Activated CD8-positive, alpha-beta memory T cell treated with anti-CD3 and anti-CD28 coated beads, Interleukin-2, amount 50 U/mL, for 48 hours (primary cell): ENCODE results near the gene ARSH.
"Not testable (repeated sequence)": the region's sequence is repeated elsewhere in the genome, so short reads cannot be mapped to it uniquely, and the experiment has no call there.

Experiments used
- DNase-seq: peaks from one replicate; pipeline ENCODE4 v3.0.0-alpha.2; 2020

Gene ARSH, protein sequence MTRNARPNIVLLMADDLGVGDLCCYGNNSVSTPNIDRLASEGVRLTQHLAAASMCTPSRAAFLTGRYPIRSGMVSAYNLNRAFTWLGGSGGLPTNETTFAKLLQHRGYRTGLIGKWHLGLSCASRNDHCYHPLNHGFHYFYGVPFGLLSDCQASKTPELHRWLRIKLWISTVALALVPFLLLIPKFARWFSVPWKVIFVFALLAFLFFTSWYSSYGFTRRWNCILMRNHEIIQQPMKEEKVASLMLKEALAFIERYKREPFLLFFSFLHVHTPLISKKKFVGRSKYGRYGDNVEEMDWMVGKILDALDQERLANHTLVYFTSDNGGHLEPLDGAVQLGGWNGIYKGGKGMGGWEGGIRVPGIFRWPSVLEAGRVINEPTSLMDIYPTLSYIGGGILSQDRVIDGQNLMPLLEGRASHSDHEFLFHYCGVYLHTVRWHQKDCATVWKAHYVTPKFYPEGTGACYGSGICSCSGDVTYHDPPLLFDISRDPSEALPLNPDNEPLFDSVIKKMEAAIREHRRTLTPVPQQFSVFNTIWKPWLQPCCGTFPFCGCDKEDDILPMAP

DNA sequence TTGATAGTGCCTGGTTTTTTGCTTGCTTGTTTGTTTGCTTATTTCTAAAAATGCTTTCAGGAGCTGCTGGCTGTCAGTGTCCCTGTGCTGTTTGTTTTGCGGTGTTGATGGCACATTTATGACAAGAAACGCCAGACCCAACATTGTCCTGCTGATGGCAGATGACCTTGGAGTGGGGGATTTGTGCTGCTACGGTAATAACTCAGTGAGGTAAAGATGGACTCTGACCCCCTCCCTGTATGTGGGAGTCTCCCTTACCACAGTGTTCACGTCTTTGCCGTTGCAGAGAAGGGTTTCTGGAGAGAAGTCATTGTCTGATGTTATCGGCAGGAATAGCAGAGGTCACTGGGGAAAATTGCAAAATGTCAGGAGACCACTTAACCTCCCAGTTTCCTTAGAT lies at the start of gene ARSH:
Gene ARSH, plus strand, starts transcription at position 52 of the 400 bp plus-strand sequence. Its CDS starts 67 bp downstream, at position 119.
- DNase-seq, result no peak

DNA sequence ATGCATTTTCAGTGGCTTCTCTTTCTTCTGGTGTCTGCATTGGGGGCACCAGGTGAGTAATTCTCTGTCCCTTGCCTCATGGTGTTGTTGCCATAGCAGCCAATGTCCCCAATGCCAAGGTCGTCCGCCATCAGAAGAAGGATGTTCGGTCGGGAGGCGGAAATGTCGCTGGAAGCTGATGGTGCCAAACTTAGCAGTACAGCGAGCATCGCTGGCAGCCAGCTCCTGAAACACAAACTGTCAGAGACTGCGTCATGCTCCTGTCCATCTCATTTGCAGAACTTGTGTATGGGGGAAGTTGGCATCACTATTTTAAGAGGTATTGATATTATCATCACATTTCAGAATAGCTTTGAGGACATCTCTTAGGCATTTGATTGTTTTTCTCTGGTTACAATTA lies 48.1 kb upstream of the ARSH start:
- DNase-seq, result no peak

DNA sequence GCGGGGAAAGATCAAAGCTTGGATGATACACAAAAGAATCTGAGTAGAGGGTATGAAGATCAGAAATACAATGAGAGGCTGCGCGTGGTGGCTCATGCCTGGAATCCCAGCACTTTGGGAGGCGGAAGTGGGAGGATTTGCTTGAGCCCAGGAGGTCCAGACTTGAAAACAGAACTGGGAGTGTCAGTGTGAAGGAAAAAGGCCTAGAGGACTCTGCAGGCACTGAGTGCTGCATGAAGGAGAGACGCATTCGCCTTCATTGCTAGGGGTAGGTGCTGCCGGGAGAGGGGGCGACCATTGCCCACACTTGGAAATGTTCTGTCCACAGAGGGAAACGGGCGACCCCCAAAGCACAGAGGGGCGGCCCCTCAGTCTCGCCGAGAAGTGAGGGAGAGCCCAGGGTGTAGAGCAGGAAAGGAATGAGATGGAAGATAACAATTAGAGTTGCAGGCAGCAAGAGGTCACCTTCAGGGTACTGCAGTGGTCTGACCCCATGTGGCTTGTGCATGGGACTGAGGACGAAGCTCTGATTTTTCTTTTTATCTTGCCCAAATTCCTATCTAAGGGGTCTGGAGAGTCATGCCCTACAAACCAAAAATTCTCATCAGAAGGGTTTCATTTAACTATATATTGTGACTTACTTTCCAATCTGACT lies 45.4 kb upstream of the ARSH start:
- no peak for DNase-seq

DNA sequence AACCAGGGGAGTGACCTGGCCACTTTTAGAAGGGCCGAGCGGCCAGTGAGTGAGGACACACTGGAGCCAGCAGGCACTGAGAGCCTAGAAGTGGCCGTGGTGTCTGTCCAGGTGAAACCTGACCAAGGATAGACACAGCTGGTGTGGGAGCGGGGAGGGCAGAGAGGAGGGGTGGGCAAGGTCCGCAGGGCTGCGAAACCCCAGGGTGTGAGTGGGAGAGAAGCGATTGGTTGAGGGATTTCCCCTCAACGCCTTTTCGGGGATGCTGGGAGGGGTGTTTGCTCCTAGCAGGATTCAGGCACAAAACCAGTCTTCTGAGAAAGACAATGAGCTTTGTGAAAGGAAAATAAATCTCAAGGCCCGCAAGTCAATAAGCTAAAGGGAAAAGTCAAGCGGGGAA lies 44.0 kb upstream of the ARSH start:
- DNase-seq, result no peak

DNA sequence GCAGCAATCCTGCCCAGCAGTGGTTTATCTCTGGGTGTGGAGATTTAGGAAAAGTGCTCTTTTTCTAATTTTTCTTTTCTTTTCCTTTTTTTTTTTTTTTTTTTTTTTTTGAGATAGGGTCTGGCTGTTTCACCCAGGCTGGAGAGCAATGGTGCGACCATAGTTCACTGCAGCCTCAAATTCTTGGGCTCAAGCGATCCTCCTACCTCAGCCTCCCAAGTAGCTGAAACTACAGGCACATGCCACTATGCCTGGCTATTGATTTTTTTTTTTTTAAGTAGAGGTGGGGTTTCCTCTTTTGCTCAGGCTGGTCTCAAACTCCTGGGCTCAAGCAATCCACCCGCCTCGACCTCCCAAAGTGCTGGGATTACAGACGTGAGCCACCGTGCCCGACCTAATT lies 42.9 kb upstream of the ARSH start:
- DNase-seq, result not testable (repeated sequence)

DNA sequence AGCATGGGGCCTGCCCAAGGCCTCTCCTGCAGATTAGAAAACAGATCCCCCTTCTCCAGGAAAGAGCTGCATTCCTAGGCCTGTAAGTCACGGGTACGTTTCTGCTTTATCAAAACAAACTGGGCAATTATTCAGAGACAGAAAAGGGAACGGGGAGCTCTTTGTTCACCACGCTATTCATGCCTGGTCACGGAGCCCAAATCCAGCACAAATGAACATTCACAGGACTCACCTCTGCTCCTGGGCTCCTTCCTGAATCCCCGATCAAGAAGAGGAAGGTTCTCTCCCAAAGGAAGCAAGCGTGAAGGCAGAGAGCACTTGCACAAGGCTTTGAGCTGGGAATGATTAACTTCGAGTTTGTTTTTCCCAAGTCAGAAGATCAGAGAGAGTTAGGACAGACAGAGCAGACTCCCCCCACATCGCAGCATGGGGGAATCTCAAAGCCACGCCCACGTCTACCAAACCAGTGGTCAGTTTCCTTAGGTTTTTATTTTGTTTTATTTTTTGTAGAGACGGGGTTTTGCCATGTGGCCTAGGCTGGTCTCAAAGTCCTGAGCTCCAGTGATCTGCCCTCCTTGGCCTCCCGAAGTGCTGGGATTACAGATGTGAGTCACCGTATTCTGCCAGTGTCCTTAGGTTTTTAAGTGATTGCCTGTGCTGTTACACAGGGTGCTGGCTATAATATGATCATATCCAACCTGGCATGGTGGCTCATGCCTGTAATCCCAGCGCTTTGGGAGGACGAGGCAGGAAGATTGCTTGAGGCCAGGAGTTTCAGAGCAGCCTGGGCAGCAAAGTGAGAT lies 42.2 kb upstream of the ARSH start:
- DNase-seq, result not testable (repeated sequence)

DNA sequence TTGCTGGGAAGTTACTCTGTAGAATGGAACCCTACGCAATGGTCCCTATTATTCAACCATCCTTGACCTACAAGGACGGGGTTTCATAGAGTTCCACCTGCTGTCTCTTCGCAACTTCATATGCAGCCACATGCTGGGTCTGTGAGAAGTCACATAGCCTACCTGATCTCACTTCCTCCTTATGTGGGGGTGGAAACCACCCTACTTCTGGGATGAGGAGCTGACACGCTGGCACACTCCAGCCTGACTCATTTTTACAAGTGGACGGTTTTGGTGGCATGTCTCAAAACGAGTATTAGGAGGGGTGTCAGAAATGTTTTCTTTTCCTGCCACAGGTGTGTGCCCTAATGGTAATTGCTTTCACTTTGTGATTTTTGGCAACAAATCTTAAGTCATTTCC lies 40.4 kb upstream of the ARSH start:
- DNase-seq, result no peak

DNA sequence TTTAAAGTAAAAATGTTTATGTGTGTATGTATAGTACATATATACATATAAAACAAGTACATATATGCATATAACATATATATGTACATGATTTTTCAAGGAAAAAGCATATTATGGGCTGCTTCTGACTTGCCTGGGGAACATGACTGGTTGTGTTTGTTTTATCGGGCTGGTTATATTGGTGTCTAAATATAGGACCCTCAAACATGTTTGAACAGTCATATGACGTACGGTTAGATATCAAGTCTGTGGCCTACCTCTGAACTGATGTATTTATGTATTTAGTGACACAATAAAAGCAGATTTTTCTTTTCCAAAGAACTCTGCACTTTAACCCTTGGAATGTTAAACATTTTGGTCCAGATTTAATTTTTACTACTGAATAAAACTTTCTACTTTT lies 39.3 kb upstream of the ARSH start:
- DNase-seq, result no peak

DNA sequence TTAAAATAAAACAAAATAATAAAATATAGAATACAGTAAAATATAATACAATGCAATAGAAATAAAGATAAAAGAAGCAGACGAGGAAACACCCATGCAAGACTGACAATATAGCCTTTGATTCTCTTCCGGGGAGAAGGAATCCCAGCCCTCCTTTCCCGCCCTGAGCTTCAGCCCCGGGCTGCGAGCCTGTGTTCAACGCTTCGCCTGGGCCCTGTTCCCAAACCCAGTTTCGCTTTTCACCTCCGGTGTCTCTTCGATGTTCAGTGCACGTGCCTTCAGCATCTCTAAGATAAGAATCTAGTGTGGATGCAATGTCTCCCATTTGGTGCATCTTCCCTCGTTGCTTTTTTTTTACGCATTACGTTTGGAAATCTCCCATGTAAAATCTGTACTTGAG lies 38.8 kb upstream of the ARSH start:
- no peak for DNase-seq

DNA sequence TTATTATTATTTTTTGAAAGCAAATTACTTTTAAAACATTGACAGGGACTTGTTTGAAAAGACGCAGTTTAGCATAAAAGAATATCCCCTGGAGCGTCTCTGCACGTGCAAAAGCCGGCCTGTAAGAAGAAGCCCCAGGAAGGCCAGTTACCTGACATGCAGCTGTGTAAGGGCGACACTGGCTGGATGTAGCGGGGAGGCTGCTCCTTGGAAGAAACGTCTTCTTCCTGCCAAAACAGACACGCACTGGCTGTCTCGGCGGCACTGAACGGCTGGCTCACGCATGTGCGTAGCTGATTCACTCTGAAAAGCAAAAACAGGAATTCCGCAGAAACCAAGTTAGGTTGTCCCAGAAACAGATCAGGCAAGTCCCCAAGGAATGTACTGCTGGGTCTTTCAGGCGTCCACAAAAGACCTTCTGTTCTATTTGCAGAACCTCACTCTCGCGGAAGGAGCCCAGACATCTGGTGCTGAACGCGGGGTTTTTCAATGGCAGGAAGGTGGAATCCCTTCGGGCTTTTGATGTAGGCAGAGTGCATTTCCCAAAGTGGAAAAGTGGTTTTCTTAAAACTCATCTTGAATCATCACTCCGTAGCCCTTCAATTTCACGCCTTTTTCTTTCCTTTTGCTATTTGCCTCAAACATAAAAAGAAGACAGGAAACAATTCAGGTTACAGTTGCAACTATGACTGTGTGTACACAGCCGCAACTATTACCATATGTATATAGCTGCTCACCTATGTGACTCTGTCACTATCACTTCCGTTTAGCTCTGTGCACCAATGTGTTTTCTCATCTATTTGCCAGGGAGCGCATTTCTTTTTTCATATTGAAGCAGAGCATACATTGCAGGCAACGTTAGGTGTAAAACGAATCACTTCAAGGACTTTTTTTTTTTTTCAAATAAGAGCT lies 38.1 kb upstream of the ARSH start:
- DNase-seq, result no peak

DNA sequence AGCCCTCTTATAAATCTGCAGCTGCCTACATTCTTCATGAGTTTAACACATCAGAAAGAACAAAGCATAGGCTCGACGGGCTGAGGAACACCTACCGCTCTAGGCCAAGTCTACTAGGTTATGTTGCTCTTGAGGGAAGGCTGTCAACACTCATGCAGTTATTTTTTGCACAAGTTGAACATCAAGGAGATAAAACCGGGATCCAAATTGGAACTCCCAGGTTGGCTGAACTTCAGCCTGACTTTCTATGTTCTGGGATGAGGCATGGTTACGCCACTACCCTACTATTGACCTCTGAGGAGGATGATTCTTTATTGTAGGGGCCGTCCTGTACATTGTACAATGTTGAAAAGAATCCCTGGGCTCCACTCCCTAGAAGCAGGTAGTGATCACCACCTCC lies 37.3 kb upstream of the ARSH start:
- DNase-seq, result no peak

DNA sequence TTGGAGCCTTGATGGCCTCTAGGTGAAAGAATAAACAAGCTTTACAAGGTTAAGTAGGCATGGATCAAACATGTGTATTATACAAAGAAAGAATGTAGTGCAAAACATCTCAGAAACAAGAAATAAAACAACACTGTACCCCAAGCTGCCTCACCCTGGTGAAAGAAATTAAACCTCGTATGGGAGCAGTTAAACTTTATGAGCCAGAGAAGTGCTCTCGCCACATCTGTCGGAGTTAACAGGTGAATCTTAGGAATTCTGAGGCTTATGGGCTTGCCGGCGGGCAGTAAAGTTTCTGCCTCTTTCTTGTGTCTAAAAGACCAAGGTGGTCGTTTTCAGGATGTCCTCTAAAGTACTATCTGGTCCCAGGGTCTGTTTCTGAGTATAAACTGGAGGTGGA lies 34.0 kb upstream of the ARSH start:
- DNase-seq, result no peak

DNA sequence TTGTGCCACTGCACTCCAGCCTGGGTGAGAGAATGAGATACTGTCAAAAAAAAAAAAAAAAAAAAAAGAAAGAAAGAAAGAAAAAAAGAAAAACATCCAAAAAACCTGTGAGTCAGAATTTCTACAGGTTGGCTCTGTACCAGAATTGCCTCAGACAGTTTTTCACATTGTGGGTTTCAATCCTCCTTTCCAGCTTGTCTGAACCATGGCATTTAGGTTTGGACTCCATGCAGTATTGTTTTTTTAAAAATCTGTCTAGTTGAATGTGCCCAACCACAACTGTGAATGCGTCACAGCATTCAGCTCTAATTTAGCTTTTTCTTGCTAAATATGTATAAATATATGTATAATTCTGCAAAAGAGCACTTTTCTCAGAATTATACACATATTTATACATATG lies 31.4 kb upstream of the ARSH start:
- no peak for DNase-seq

DNA sequence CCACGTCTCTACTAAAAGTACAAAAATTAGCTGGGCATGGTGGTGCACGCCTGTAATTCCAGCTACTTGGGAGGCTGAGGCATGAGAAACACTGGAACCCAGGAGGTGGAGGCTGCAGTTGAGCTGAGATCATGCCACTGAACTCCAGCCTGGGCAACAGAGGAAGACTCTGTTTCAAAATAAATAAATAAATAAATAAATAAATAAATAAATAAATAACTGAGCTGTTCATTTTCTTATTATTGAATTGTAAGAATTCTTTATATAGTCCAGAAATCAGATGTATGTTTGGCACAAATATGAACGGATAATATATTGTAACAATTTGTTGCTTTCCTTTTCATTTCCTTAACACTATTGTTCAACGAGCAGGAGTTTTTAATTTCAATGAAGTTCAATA lies 27.7 kb upstream of the ARSH start:
- DNase-seq, result not testable (repeated sequence)

DNA sequence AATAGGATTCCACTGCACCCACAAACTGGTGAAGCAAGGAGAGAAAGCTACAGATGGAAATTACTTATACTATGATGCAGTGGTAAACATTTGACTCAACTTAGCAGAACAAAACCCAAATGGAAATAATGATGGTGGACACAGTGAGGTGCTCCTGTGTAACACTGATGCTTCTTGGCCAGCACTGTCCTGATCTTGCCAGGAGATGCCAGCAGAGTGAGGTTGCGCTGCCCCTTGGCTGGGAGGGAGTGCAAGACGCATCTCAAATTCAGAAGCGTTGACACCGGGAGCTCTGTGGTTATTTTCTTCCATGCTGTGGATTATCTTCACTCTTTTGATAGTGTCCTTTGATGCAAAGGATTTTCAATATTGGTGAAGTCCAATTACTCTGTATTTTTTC lies 22.0 kb upstream of the ARSH start:
- no peak for DNase-seq

DNA sequence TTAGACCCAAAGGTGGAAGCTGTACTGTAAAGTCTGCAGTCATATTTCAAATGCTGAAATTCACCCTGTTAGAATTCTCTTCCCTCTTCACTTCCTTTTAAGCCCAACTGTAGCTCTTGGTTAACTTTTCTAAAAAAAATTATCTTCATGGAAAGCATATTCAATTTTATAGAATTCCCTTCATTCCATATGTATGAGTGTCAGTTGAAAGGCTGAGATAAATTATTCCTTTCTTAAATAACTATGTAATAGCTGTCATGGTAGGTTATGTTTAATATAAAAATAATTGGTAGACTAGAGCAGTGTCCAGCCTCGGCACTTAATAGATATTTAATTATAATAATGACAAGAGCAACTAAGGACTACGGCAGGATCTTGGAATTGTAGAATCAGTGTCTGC lies 16.8 kb upstream of the ARSH start:
- DNase-seq, result no peak

DNA sequence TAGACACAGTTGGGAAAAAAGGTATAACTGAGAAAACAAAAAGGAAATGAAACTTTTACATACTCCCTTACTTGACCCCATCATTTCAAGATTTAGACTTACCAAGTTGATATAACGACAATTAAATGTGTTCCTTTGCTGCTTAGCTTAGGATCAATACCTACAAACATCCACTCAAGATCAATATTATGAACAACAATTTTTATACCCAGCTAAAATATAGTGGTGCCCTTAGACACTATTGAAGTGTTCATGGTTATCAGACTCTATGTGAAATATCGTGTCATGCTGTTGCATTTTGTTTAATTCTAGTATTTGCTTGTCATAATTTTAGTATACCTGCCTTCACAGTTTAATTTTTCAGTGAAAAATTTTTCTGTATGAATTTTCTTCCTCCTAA lies 4.2 kb downstream of the ARSH start:
- no peak for DNase-seq

DNA sequence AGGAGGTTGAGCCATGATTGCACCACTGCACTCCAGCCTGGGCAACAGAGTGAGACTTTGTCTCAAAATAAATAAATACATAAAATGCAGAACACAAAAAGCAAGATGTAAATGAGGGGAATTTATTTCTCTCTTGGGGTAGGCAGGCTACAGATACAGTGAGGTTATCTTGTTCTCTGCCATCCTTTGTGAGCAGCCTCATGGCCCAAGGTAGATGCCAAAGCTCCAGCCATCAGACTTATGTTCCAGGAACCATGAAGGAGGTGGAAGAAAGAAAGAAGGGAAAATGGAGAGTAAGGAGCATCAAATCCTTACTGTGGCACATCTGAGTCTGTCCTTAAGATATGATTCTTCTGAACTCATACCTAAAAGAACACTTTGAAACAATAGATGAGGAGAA lies 11.1 kb downstream of the ARSH start:
- DNase-seq, result no peak

DNA sequence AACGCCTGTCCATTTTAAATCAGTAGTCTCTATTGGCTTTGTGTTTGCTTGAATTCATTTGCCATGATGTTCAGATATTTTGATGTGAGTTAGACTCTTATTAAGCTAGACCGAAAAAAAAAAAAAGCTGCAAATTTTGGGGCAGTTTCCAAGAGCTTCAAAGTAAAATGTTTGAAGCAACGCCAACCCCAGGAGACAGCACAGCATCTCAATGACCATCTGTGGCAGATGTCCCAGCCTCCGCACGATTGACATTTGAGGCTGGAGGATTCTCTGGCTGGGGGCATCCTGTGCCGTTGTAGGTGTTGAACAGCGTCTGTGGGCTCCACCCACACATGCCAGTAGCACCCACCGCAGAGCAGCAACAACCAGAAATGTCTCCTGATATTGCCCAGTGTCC lies 17.8 kb downstream of the ARSH start:
- DNase-seq, result no peak

DNA sequence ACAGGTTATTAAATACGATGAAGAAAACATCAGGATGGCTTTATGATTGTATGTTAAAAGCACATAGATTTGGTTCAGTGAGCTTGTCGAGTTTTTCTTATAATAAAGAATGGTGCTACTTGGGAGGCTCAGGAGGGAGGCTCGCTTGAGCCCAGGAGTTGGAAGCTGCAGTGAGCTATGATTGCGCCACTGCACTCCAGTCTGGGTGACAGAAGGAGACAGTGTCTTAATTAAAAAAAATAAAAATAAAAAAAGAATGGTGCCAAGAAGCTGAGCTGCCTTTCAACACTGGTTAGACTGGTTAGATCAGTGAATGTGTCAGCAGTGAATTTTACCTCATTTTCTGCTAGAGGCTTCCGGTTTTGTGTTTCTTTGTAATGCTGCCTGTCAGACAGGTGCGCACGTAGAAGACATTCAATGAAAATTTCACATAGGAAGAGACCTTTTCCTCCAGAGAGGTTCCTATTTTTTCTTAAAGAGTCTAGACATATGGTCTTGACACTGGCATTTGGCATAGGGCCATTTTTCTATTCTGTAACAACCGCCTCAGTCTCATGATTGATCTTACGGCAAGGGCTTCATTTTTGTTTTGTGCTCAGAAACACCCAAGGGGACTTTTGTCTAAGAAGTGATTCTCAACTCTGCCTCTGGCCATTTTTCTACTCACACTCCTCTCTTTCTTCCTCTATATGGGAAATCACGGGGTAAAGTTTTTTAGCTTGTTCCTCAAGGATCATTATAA lies 19.9 kb downstream of the ARSH start:
- no peak for DNase-seq

DNA sequence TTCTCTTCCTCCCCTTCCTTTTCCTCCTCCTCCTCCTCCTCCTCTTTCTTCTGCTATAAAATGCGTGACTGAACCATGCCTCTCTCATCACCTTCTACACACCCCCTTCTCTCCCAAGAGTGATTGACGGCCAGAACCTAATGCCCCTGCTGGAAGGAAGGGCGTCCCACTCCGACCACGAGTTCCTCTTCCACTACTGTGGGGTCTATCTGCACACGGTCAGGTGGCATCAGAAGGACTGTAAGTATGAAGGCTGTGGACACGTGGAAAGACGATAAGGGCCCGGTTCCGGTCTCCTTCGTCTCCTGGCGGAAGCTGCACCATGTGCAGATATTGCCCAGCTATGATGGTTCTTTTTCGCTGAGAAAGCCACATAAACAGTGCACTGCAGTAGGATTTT lies 22.8 kb downstream of the ARSH start:
- no peak for DNase-seq

DNA sequence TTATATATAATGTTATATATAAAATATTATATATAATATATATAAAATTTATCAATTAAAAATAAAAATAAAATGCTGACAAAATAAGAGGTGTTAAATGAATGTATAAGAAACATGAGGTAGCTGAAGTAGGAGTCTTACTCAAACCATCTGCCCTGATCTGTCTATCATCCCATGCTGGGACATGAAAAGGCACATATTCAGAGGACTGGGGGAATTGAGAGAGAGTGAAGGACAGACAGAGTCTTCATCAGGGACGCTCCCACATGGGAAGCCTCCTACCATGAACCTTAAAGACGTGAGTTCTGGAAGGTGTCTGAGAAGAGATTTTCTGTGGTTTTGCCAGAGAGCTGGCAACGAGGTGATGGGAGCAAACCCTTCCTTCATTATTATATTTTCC lies 30.9 kb downstream of the ARSH start:
- DNase-seq, result no peak
